GM23338 (cell line): ENCODE measurements around the gene FAM171A2. TPM values are rescaled to one million over a fixed set of nuclear protein-coding genes. Genes with fewer than 3 reads are reported as not detected.

Experiments
- ATAC-seq: fragments of 200-7000 bp; cut with Tn5 transposase; 3 replicates; pipeline ENCODE4 v1.9.1; 2020
- DNase-seq: peaks from one replicate; pipeline ENCODE4 v3.0.0-alpha.2; 2015; ENCODE audit warnings: low spot score
- H2AFZ ChIP-seq: fragments of 200-600 bp; sonication (generic); 2 replicates; pipeline ENCODE4 v1.8.0; 2016; ENCODE audit warnings: antibody characterized with exemption, mild to moderate bottlenecking, moderate library complexity
- H3F3A ChIP-seq: fragments of 200-600 bp; sonication (generic); replicated peaks from 2 replicates; pipeline ENCODE4 v1.8.0; 2017; ENCODE audit warnings: antibody characterized with exemption, mixed run types, low read depth
- H3K27ac ChIP-seq: fragments of 200-600 bp; sonication (generic); 2 replicates; pipeline ENCODE4 v1.6.1; 2016; ENCODE audit warnings: low read depth
- H3K27me3 ChIP-seq: fragments of 200-600 bp; sonication (generic); 2 replicates; pipeline ENCODE4 v1.8.0; 2016; ENCODE audit warnings: mild to moderate bottlenecking, mixed run types, moderate library complexity; ENCODE audit not compliant: insufficient read depth
- H3K36me3 ChIP-seq: fragments of 200-600 bp; sonication (generic); 2 replicates; pipeline ENCODE4 v1.8.0; 2016; ENCODE audit warnings: mild to moderate bottlenecking; ENCODE audit not compliant: insufficient read depth
- H3K4me1 ChIP-seq: fragments of 200-600 bp; sonication (generic); 2 replicates; pipeline ENCODE4 v1.8.0; 2016; ENCODE audit warnings: mild to moderate bottlenecking, moderate library complexity; ENCODE audit not compliant: insufficient read depth
- H3K4me2 ChIP-seq: fragments of 200-600 bp; sonication (generic); 2 replicates; pipeline ENCODE4 v1.7.1; 2017; ENCODE audit warnings: mixed run types
- H3K4me3 ChIP-seq: fragments of 200-600 bp; sonication (generic); 2 replicates; pipeline ENCODE4 v1.6.1; 2016; ENCODE audit warnings: mixed run types
- H3K79me2 ChIP-seq: fragments of 200-600 bp; sonication (generic); replicated peaks from 2 replicates; pipeline ENCODE4 v1.8.0; 2017; ENCODE audit warnings: mild to moderate bottlenecking; ENCODE audit not compliant: insufficient read depth
- H3K9me2 ChIP-seq: fragments of 200-600 bp; sonication (generic); 2 replicates; pipeline ENCODE4 v1.8.0; 2017; ENCODE audit not compliant: insufficient read depth
- H4K20me1 ChIP-seq: fragments of 200-600 bp; sonication (generic); replicated peaks from 2 replicates; pipeline ENCODE4 v1.8.0; 2017; ENCODE audit warnings: mild to moderate bottlenecking; ENCODE audit not compliant: insufficient read depth
- H3K27ac Mint-ChIP-seq: 2 replicates; pipeline ENCODE4 v1.8.0; 2020; ENCODE audit warnings: inconsistent platforms, mild to moderate bottlenecking, moderate library complexity, mixed read lengths
- H3K27me3 Mint-ChIP-seq: 3 replicates; pipeline ENCODE4 v1.8.0; 2022; ENCODE audit warnings: low read depth, mild to moderate bottlenecking, moderate library complexity, mixed read lengths, inconsistent platforms; ENCODE audit not compliant: insufficient read depth, poor library complexity
- H3K36me3 Mint-ChIP-seq: 3 replicates; pipeline ENCODE4 v1.8.0; 2021; ENCODE audit warnings: low read depth, mild to moderate bottlenecking, inconsistent platforms, moderate library complexity, mixed read lengths
- H3K4me1 Mint-ChIP-seq: 3 replicates; pipeline ENCODE4 v1.8.0; 2020; ENCODE audit warnings: mild to moderate bottlenecking, inconsistent platforms, mixed read lengths
- H3K4me3 Mint-ChIP-seq: 3 replicates; pipeline ENCODE4 v1.8.0; 2021; ENCODE audit warnings: moderate library complexity, mild to moderate bottlenecking, inconsistent platforms, mixed read lengths
- H3K9me3 Mint-ChIP-seq: 3 replicates; pipeline ENCODE4 v1.8.0; 2020; ENCODE audit warnings: moderate library complexity, mild to moderate bottlenecking, inconsistent platforms, mixed read lengths
- JUNB ChIP-seq: IDR thresholded peaks from one replicate; pipeline ENCODE4 v1.6.1; 2016; ENCODE audit warnings: antibody characterized with exemption; ENCODE audit not compliant: unreplicated experiment
- NANOG ChIP-seq: IDR thresholded peaks from 2 replicates; pipeline ENCODE4 v1.6.1; 2016; ENCODE audit warnings: antibody characterized with exemption, borderline replicate concordance
- ZNF114 ChIP-seq: fragments of 250-450 bp; sonication (Bioruptor Pico); IDR thresholded peaks from 2 replicates; pipeline ENCODE4 v1.5.0; 2020; ENCODE audit warnings: mild to moderate bottlenecking, moderate library complexity
- polyA plus RNA-seq: library from polyadenylated mRNA; unstranded; fragments of >200 nt; fragmentation: Nextera tagmentation; extraction: Ambion mirVana; gene quantifications from 2 replicates; pipeline ENCODE4 v1.2.1, GENCODE V29; 2016
- total RNA-seq: library from RNA; depleted of rRNA; stranded (reverse); fragments of >200 nt; shearing (Covaris generic); gene quantifications from 2 replicates; pipeline ENCODE4 v1.2.3, GENCODE V29; 2014
- TF ChIP-seq, protein P1 (sequence below): IDR thresholded peaks from one replicate; pipeline ENCODE4 v1.6.1; 2018; ENCODE audit warnings: antibody characterized with exemption; ENCODE audit not compliant: unreplicated experiment
- TF ChIP-seq, protein P2 (sequence below): IDR thresholded peaks from 2 replicates; pipeline ENCODE4 v1.6.1; 2016; ENCODE audit warnings: antibody characterized with exemption
- TF ChIP-seq, protein P3 (sequence below): fragments of 250-450 bp; sonication (Bioruptor Pico); IDR thresholded peaks from 2 replicates; pipeline ENCODE4 v1.5.0; 2020; ENCODE audit warnings: mild to moderate bottlenecking, moderate library complexity

FAM171A2 gene
- total and polyA plus RNA-seq, 2 experiments from 2014 or later: 4.1 to 35.4 TPM

DNA sequence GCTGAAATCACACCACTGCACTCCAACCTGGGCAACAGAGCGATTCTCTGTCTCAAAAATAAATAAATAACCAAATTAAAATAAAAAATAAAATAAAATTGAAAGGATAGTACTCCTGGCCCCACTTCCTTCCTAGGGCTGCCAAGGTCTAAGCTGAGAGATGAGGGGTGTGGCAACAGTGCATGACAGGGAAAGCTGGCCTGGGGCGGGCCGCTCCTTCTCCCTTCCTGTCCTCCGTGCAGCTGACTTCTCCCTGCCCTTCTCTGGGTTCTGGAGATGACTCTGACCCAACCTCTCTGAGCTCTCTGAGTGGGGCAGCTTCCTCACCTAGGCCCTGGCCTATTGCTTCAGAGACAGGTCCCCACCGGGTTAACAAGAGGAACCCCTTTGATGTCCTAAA, 30.3 kb downstream of the FAM171A2 start:
- Histone ChIP-seq H3K27me3 (no peaks in the 10 kb centered on the region), H3F3A (0 out of 2 replicates have a peak, but pooled peaks cover 2% of the 10 kb centered on the region), H3K4me1 (no peaks in the 10 kb centered on the region; the same call in 1 of the 2 replicates), H3K36me3 (no peaks in the 10 kb centered on the region), H3K4me2 (no peak overlapping the region), H3K27ac (no peak overlapping the region), H3K9me2 (no peaks in the 10 kb centered on the region), H3K4me3 (no peak overlapping the region), H4K20me1 (no peaks in the 10 kb centered on the region), H2AFZ (no peak overlapping the region; the same call in 1 of the 2 replicates), H3K79me2 (no peaks in the 10 kb centered on the region)
- Mint-ChIP-seq H3K36me3 (no peaks in the 10 kb centered on the region), H3K4me1 (peaks cover 11% of the 10 kb centered on the region), H3K9me3 (no peaks in the 10 kb centered on the region), H3K4me3 (no peak overlapping the region), H3K27me3 (peaks cover 7% of the 10 kb centered on the region), H3K27ac (no peak overlapping the region)
- TF ChIP-seq, protein P1, sequence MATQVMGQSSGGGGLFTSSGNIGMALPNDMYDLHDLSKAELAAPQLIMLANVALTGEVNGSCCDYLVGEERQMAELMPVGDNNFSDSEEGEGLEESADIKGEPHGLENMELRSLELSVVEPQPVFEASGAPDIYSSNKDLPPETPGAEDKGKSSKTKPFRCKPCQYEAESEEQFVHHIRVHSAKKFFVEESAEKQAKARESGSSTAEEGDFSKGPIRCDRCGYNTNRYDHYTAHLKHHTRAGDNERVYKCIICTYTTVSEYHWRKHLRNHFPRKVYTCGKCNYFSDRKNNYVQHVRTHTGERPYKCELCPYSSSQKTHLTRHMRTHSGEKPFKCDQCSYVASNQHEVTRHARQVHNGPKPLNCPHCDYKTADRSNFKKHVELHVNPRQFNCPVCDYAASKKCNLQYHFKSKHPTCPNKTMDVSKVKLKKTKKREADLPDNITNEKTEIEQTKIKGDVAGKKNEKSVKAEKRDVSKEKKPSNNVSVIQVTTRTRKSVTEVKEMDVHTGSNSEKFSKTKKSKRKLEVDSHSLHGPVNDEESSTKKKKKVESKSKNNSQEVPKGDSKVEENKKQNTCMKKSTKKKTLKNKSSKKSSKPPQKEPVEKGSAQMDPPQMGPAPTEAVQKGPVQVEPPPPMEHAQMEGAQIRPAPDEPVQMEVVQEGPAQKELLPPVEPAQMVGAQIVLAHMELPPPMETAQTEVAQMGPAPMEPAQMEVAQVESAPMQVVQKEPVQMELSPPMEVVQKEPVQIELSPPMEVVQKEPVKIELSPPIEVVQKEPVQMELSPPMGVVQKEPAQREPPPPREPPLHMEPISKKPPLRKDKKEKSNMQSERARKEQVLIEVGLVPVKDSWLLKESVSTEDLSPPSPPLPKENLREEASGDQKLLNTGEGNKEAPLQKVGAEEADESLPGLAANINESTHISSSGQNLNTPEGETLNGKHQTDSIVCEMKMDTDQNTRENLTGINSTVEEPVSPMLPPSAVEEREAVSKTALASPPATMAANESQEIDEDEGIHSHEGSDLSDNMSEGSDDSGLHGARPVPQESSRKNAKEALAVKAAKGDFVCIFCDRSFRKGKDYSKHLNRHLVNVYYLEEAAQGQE: no peak
- TF ChIP-seq, protein P2, sequence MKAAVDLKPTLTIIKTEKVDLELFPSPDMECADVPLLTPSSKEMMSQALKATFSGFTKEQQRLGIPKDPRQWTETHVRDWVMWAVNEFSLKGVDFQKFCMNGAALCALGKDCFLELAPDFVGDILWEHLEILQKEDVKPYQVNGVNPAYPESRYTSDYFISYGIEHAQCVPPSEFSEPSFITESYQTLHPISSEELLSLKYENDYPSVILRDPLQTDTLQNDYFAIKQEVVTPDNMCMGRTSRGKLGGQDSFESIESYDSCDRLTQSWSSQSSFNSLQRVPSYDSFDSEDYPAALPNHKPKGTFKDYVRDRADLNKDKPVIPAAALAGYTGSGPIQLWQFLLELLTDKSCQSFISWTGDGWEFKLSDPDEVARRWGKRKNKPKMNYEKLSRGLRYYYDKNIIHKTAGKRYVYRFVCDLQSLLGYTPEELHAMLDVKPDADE: no peak
- TF ChIP-seq JUNB (no peak), NANOG (no peak), ZNF114 (no peak)
- TF ChIP-seq, protein P3, sequence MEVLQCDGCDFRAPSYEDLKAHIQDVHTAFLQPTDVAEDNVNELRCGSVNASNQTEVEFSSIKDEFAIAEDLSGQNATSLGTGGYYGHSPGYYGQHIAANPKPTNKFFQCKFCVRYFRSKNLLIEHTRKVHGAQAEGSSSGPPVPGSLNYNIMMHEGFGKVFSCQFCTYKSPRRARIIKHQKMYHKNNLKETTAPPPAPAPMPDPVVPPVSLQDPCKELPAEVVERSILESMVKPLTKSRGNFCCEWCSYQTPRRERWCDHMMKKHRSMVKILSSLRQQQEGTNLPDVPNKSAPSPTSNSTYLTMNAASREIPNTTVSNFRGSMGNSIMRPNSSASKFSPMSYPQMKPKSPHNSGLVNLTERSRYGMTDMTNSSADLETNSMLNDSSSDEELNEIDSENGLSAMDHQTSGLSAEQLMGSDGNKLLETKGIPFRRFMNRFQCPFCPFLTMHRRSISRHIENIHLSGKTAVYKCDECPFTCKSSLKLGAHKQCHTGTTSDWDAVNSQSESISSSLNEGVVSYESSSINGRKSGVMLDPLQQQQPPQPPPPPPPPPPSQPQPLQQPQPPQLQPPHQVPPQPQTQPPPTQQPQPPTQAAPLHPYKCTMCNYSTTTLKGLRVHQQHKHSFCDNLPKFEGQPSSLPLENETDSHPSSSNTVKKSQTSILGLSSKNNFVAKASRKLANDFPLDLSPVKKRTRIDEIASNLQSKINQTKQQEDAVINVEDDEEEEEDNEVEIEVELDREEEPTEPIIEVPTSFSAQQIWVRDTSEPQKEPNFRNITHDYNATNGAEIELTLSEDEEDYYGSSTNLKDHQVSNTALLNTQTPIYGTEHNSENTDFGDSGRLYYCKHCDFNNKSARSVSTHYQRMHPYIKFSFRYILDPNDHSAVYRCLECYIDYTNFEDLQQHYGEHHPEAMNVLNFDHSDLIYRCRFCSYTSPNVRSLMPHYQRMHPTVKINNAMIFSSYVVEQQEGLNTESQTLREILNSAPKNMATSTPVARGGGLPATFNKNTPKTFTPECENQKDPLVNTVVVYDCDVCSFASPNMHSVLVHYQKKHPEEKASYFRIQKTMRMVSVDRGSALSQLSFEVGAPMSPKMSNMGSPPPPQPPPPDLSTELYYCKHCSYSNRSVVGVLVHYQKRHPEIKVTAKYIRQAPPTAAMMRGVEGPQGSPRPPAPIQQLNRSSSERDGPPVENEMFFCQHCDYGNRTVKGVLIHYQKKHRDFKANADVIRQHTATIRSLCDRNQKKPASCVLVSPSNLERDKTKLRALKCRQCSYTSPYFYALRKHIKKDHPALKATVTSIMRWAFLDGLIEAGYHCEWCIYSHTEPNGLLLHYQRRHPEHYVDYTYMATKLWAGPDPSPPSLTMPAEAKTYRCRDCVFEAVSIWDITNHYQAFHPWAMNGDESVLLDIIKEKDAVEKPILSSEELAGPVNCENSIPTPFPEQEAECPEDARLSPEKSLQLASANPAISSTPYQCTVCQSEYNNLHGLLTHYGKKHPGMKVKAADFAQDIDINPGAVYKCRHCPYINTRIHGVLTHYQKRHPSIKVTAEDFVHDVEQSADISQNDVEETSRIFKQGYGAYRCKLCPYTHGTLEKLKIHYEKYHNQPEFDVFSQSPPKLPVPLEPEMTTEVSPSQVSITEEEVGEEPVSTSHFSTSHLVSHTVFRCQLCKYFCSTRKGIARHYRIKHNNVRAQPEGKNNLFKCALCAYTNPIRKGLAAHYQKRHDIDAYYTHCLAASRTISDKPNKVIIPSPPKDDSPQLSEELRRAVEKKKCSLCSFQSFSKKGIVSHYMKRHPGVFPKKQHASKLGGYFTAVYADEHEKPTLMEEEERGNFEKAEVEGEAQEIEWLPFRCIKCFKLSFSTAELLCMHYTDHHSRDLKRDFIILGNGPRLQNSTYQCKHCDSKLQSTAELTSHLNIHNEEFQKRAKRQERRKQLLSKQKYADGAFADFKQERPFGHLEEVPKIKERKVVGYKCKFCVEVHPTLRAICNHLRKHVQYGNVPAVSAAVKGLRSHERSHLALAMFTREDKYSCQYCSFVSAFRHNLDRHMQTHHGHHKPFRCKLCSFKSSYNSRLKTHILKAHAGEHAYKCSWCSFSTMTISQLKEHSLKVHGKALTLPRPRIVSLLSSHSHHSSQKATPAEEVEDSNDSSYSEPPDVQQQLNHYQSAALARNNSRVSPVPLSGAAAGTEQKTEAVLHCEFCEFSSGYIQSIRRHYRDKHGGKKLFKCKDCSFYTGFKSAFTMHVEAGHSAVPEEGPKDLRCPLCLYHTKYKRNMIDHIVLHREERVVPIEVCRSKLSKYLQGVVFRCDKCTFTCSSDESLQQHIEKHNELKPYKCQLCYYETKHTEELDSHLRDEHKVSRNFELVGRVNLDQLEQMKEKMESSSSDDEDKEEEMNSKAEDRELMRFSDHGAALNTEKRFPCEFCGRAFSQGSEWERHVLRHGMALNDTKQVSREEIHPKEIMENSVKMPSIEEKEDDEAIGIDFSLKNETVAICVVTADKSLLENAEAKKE (CRISPR knock-in tag): no peak
- DNase-seq: no peak
- ATAC-seq: no peak
